Smooth muscle cell (in vitro differentiated cells): ENCODE data around the gene SLC2A4RG. TPM values are rescaled to one million over a fixed set of nuclear protein-coding genes. Genes with fewer than 3 reads are reported as not detected.

Source experiments
- DNase-seq: peaks from one replicate; lab custom pipeline; 2025; ENCODE audit not compliant: unreplicated experiment; lab: John Stamatoyannopoulos, UW
- H2AFZ ChIP-seq: fragments of 200-600 bp; sonication (generic); 2 replicates; pipeline ENCODE4 v1.6.0; 2016; ENCODE audit warnings: antibody characterized with exemption, low read depth, mild to moderate bottlenecking
- H3F3A ChIP-seq: fragments of 200-600 bp; sonication (generic); 2 replicates; pipeline ENCODE4 v1.6.0; 2017; ENCODE audit warnings: antibody characterized with exemption, low read depth
- H3K27ac ChIP-seq: fragments of 200-600 bp; sonication (generic); 2 replicates; pipeline ENCODE4 v1.5.1; 2016; ENCODE audit warnings: low read depth, mild to moderate bottlenecking
- H3K27me3 ChIP-seq: fragments of 200-600 bp; sonication (generic); 2 replicates; pipeline ENCODE4 v1.6.1; 2016; ENCODE audit warnings: low read depth, mild to moderate bottlenecking
- H3K36me3 ChIP-seq: fragments of 200-600 bp; sonication (generic); 2 replicates; pipeline ENCODE4 v1.5.1; 2016; ENCODE audit warnings: low read depth
- H3K4me1 ChIP-seq: fragments of 200-600 bp; sonication (generic); 2 replicates; pipeline ENCODE4 v1.5.1; 2016; ENCODE audit warnings: low read depth
- H3K4me2 ChIP-seq: fragments of 200-600 bp; sonication (generic); 2 replicates; pipeline ENCODE4 v1.6.0; 2016; ENCODE audit warnings: mild to moderate bottlenecking
- H3K4me3 ChIP-seq: fragments of 200-600 bp; sonication (generic); 2 replicates; pipeline ENCODE4 v1.5.1; 2016; ENCODE audit warnings: mild to moderate bottlenecking
- H3K79me2 ChIP-seq: fragments of 200-600 bp; sonication (generic); 2 replicates; pipeline ENCODE4 v1.6.0; 2016; ENCODE audit warnings: low read depth, mild to moderate bottlenecking
- H3K9ac ChIP-seq: fragments of 200-600 bp; sonication (generic); 2 replicates; pipeline ENCODE4 v1.6.0; 2016; ENCODE audit warnings: low read depth
- H3K9me3 ChIP-seq: fragments of 200-600 bp; sonication (generic); replicated peaks from 2 replicates; pipeline ENCODE4 v1.5.1; 2016; ENCODE audit warnings: low read depth
- H4K20me1 ChIP-seq: fragments of 200-600 bp; sonication (generic); 2 replicates; pipeline ENCODE4 v1.6.0; 2016; ENCODE audit warnings: low read depth
- WGBS: methylation state at CpG from one replicate; pipeline ENCODE4 v1.1.7; 2016; ENCODE audit warnings: low lambda C conversion rate; 5-methylcytosine and 5-hydroxymethylcytosine counted together
- polyA plus RNA-seq: library from polyadenylated mRNA; unstranded; fragments of >200 nt; fragmentation: Nextera tagmentation; extraction: Ambion mirVana; gene quantifications from 2 replicates; pipeline ENCODE4 v1.2.1, GENCODE V29; 2016
- total RNA-seq: library from RNA; depleted of rRNA; stranded (reverse); fragments of >200 nt; gene quantifications from 2 replicates; pipeline ENCODE4 v1.2.3, GENCODE V29; 2014
- TF ChIP-seq, protein P1 (sequence below): fragments of 200-600 bp; sonication (generic); IDR thresholded peaks from 2 replicates; pipeline ENCODE4 v1.5.1; 2017; ENCODE audit warnings: borderline replicate concordance, mild to moderate bottlenecking, antibody characterized with exemption; ENCODE audit not compliant: insufficient read depth, poor library complexity, severe bottlenecking

Gene SLC2A4RG
- total and polyA plus RNA-seq, 2 experiments from 2014 or later: 43.7 to 45.6 TPM

GRCh38 chr20:63706027-63706695 lies 33.4 kb upstream of the SLC2A4RG start:
- Histone ChIP-seq H3F3A (no peaks in the 10 kb centered on the region), H3K79me2 (peaks cover 50% of the 10 kb centered on the region), H3K9me3 (no peaks in the 10 kb centered on the region), H3K4me2 (peak overlapping the region; percentile 99), H4K20me1 (peaks cover 11% of the 10 kb centered on the region), H3K27ac (peak overlapping the region; percentile 50), H3K27me3 (no peaks in the 10 kb centered on the region), H3K9ac (no peak overlapping the region), H2AFZ (no peak overlapping the region), H3K4me1 (peaks cover 14% of the 10 kb centered on the region), H3K36me3 (no peaks in the 10 kb centered on the region), H3K4me3 (peak overlapping the region; percentile 89)
- no peak for DNase-seq
- TF ChIP-seq, protein P1, sequence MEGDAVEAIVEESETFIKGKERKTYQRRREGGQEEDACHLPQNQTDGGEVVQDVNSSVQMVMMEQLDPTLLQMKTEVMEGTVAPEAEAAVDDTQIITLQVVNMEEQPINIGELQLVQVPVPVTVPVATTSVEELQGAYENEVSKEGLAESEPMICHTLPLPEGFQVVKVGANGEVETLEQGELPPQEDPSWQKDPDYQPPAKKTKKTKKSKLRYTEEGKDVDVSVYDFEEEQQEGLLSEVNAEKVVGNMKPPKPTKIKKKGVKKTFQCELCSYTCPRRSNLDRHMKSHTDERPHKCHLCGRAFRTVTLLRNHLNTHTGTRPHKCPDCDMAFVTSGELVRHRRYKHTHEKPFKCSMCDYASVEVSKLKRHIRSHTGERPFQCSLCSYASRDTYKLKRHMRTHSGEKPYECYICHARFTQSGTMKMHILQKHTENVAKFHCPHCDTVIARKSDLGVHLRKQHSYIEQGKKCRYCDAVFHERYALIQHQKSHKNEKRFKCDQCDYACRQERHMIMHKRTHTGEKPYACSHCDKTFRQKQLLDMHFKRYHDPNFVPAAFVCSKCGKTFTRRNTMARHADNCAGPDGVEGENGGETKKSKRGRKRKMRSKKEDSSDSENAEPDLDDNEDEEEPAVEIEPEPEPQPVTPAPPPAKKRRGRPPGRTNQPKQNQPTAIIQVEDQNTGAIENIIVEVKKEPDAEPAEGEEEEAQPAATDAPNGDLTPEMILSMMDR: no peak
- 95% methylated on average over 12 of the region's 12 CpGs for WGBS

GRCh38 chr20:63706852-63707557 lies 32.6 kb upstream of the SLC2A4RG start:
- Histone ChIP-seq H4K20me1 (peaks cover 11% of the 10 kb centered on the region), H3F3A (no peaks in the 10 kb centered on the region), H3K4me2 (peak overlapping the region; percentile 99), H3K79me2 (peaks cover 58% of the 10 kb centered on the region), H3K9ac (peak overlapping the region; percentile 79), H3K27me3 (no peaks in the 10 kb centered on the region), H3K9me3 (peaks cover 4% of the 10 kb centered on the region), H3K36me3 (peaks cover 6% of the 10 kb centered on the region), H2AFZ (peak overlapping the region; percentile 74), H3K27ac (peak overlapping the region; percentile 50), H3K4me3 (peak overlapping the region; percentile 89), H3K4me1 (peaks cover 14% of the 10 kb centered on the region)
- 11% methylated on average over 48 of the region's 56 CpGs for WGBS
- no peak for DNase-seq
- TF ChIP-seq, protein P1: peak; percentile 22

- Histone ChIP-seq H4K20me1 (peaks cover 11% of the 10 kb centered on the region), H3K36me3 (peaks cover 13% of the 10 kb centered on the region), H3F3A (no peaks in the 10 kb centered on the region), H3K4me2 (peak within 1 kb of the TSS; percentile 99), H3K4me3 (peak within 1 kb of the TSS; percentile 89), H3K9me3 (peaks cover 9% of the 10 kb centered on the region), H3K27ac (peak within 1 kb of the TSS; percentile 50), H3K79me2 (peaks cover 65% of the 10 kb centered on the region), H3K9ac (peak within 1 kb of the TSS; percentile 79), H3K4me1 (peaks cover 14% of the 10 kb centered on the region), H3K27me3 (no peaks in the 10 kb centered on the region), H2AFZ (peak within 1 kb of the TSS; percentile 74)
- DNase-seq: peak; percentile 32
- under 1% methylated on average over 67 of the region's 98 CpGs for WGBS
- TF ChIP-seq, protein P1: no peak
Observed at GRCh38 chr20:63707558-63708300, 31.8 kb upstream of the SLC2A4RG start, which contains the start of the genes ARFRP1 and ZGPAT. Gene ARFRP1, minus strand, starts transcription at chr20:63707976. Its CDS starts 885 bp downstream, at chr20:63707091. Gene ZGPAT, plus strand, starts transcription at chr20:63708039. Its CDS starts 542 bp downstream, at chr20:63708581.
